HG03108 (cell line): ENCODE measurements around the gene UBE2QL1.

Experiments
- ATAC-seq: cut with Tn5 transposase; IDR thresholded peaks from one replicate; pipeline ENCODE4 v1.9.1; 2021; ENCODE audit warnings: moderate library complexity; ENCODE audit not compliant: unreplicated experiment

Gene UBE2QL1

GRCh38 chr5:6453937-6454560 lies 5.4 kb downstream of the UBE2QL1 start:
- ATAC-seq, result no peak

- ATAC-seq, result no peak
Measured at GRCh38 chr5:6454628-6455053, 6.0 kb downstream of the UBE2QL1 start.

- ATAC-seq, result no peak
Measured at GRCh38 chr5:6455571-6456200, 7.0 kb downstream of the UBE2QL1 start.

- no peak for ATAC-seq
Measured at GRCh38 chr5:6456766-6457370, 8.2 kb downstream of the UBE2QL1 start.

GRCh38 chr5:6457592-6457991 lies 8.9 kb downstream of the UBE2QL1 start:
- no peak for ATAC-seq

GRCh38 chr5:6458833-6459232 lies 10.2 kb downstream of the UBE2QL1 start:
- ATAC-seq, result no peak

- ATAC-seq, result no peak
Measured at GRCh38 chr5:6459896-6460295, 11.2 kb downstream of the UBE2QL1 start.

GRCh38 chr5:6461006-6461405 lies 12.3 kb downstream of the UBE2QL1 start:
- no peak for ATAC-seq

- ATAC-seq, result no peak
Measured at GRCh38 chr5:6461793-6462650, 13.4 kb downstream of the UBE2QL1 start.

GRCh38 chr5:6462671-6463070 lies 14.0 kb downstream of the UBE2QL1 start:
- no peak for ATAC-seq

- ATAC-seq, result no peak
Measured at GRCh38 chr5:6464441-6464840, 15.8 kb downstream of the UBE2QL1 start.

GRCh38 chr5:6465831-6466790 lies 17.5 kb downstream of the UBE2QL1 start:
- no peak for ATAC-seq

- ATAC-seq, result no peak
Measured at GRCh38 chr5:6466975-6467567, 18.4 kb downstream of the UBE2QL1 start.

- ATAC-seq, result no peak
Measured at GRCh38 chr5:6467591-6467990, 18.9 kb downstream of the UBE2QL1 start.

GRCh38 chr5:6468104-6468503 lies 19.4 kb downstream of the UBE2QL1 start:
- ATAC-seq, result no peak

- ATAC-seq, result no peak
Measured at GRCh38 chr5:6468870-6469269, 20.2 kb downstream of the UBE2QL1 start.

GRCh38 chr5:6469836-6470235 lies 21.2 kb downstream of the UBE2QL1 start:
- no peak for ATAC-seq

- no peak for ATAC-seq
Measured at GRCh38 chr5:6470672-6471071, 22.0 kb downstream of the UBE2QL1 start.

- ATAC-seq, result no peak
Measured at GRCh38 chr5:6471252-6471651, 22.6 kb downstream of the UBE2QL1 start.

GRCh38 chr5:6472792-6473191 lies 24.1 kb downstream of the UBE2QL1 start:
- no peak for ATAC-seq
